ENCODE data around the gene C20orf204.
"Not testable (repeated sequence)": the region's sequence is repeated elsewhere in the genome, so short reads cannot be mapped to it uniquely, and the experiment has no call there.

C20orf204 gene

GRCh38 chr20:64035933-64036345 is at the start of gene C20orf204:
TSS of gene C20orf204 (plus strand) at chr20:64036182. CDS start at chr20:64036324, 142 bp downstream.
- DNase-seq: no peak

GRCh38 chr20:64000906-64001305 is 35.1 kb upstream of the C20orf204 start:
- no peak for DNase-seq

GRCh38 chr20:64001607-64002011 is 34.4 kb upstream of the C20orf204 start:
- DNase-seq: no peak

GRCh38 chr20:64003960-64004725 is 31.8 kb upstream of the C20orf204 start:
- no peak for DNase-seq

- DNase-seq: no peak
These were observed 30.6 kb upstream of the C20orf204 start for GRCh38 chr20:64005394-64005793.

- DNase-seq: no peak
These were observed 29.5 kb upstream of the C20orf204 start for GRCh38 chr20:64006490-64006889.

- DNase-seq: no peak
These were observed 29.1 kb upstream of the C20orf204 start for GRCh38 chr20:64006902-64007301.

GRCh38 chr20:64009811-64010387 is 26.1 kb upstream of the C20orf204 start:
- DNase-seq: no peak

- peak; percentile 55 for DNase-seq
These were observed 25.2 kb upstream of the C20orf204 start for GRCh38 chr20:64010711-64011237.

GRCh38 chr20:64011366-64011779 is 24.6 kb upstream of the C20orf204 start:
- DNase-seq: no peak

GRCh38 chr20:64012385-64013154 is 23.4 kb upstream of the C20orf204 start:
- DNase-seq: not testable (repeated sequence)

GRCh38 chr20:64015635-64016034 is 20.3 kb upstream of the C20orf204 start:
- DNase-seq: no peak

GRCh38 chr20:64021124-64021975 is 14.6 kb upstream of the C20orf204 start:
- DNase-seq: no peak

GRCh38 chr20:64022671-64023360 is 13.2 kb upstream of the C20orf204 start:
- DNase-seq: no peak

- no peak for DNase-seq
These were observed 12.4 kb upstream of the C20orf204 start for GRCh38 chr20:64023361-64024140.

GRCh38 chr20:64024141-64024990 is 11.6 kb upstream of the C20orf204 start:
- no peak for DNase-seq

- DNase-seq: no peak
These were observed 10.7 kb upstream of the C20orf204 start for GRCh38 chr20:64025101-64025825.

- DNase-seq: no peak
These were observed 10.1 kb upstream of the C20orf204 start for GRCh38 chr20:64025826-64026412.
